ENCODE results near the gene GABARAP.
A peak's percentile ranks its signal among the peaks of the same experiment; 100 is the strongest.

GABARAP gene

GRCh38 chr17:7252176-7253043 is 10.2 kb upstream of the GABARAP start, which contains the start of gene ELP5 (continued):
- TF ChIP-seq, protein P1, sequence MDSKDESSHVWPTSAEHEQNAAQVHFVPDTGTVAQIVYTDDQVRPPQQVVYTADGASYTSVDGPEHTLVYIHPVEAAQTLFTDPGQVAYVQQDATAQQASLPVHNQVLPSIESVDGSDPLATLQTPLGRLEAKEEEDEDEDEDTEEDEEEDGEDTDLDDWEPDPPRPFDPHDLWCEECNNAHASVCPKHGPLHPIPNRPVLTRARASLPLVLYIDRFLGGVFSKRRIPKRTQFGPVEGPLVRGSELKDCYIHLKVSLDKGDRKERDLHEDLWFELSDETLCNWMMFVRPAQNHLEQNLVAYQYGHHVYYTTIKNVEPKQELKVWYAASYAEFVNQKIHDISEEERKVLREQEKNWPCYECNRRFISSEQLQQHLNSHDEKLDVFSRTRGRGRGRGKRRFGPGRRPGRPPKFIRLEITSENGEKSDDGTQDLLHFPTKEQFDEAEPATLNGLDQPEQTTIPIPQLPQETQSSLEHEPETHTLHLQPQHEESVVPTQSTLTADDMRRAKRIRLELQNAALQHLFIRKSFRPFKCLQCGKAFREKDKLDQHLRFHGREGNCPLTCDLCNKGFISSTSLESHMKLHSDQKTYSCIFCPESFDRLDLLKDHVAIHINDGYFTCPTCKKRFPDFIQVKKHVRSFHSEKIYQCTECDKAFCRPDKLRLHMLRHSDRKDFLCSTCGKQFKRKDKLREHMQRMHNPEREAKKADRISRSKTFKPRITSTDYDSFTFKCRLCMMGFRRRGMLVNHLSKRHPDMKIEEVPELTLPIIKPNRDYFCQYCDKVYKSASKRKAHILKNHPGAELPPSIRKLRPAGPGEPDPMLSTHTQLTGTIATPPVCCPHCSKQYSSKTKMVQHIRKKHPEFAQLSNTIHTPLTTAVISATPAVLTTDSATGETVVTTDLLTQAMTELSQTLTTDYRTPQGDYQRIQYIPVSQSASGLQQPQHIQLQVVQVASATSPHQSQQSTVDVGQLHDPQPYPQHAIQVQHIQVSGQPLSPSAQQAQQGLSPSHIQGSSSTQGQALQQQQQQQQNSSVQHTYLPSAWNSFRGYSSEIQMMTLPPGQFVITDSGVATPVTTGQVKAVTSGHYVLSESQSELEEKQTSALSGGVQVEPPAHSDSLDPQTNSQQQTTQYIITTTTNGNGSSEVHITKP (tag by site-specific recombination; IDR thresholded peaks at IDR 0.05), result peak; percentile 89
- TF ChIP-seq ZNF600 (tag by site-specific recombination; IDR thresholded peaks at IDR 0.05) (peak; percentile 97), ZNF48 (tag by site-specific recombination; IDR thresholded peaks at IDR 0.05) (no peak), ZNF501 (tag by site-specific recombination; IDR thresholded peaks at IDR 0.05) (peak; percentile 98), AEBP2 (tag by site-specific recombination; IDR thresholded peaks at IDR 0.05; ENCODE audit: borderline replicate concordance) (no peak), ZNF530 (tag by site-specific recombination; IDR thresholded peaks at IDR 0.05; ENCODE audit: low read depth) (no peak), ZNF211 (tag by site-specific recombination; IDR thresholded peaks at IDR 0.05; ENCODE audit: low read depth) (no peak), ZNF777 (tag by site-specific recombination; IDR thresholded peaks at IDR 0.05; ENCODE audit: borderline replicate concordance) (peak; percentile 71; the same call in 1 of the 2 replicates), ZNF221 (tag by site-specific recombination; IDR thresholded peaks at IDR 0.05; ENCODE audit: borderline replicate concordance) (no peak), GLI4 (tag by site-specific recombination; IDR thresholded peaks at IDR 0.05) (peak; percentile 81; the same call in 1 of the 2 replicates), ZSCAN16 (tag by site-specific recombination; IDR thresholded peaks at IDR 0.05) (no peak), ZNF19 (tag by site-specific recombination; IDR thresholded peaks at IDR 0.05; ENCODE audit: low read depth) (no peak), KLF7 (tag by site-specific recombination; IDR thresholded peaks at IDR 0.05; ENCODE audit: borderline replicate concordance) (peak; percentile 64; the same call in 1 of the 2 replicates), ZNF292 (tag by site-specific recombination; IDR thresholded peaks at IDR 0.05; ENCODE audit: borderline replicate concordance, low read depth) (no peak), WT1 (tag by site-specific recombination; IDR thresholded peaks at IDR 0.05) (peak; percentile 33), ZNF169 (tag by site-specific recombination; IDR thresholded peaks at IDR 0.05) (no peak), ZBTB20 (tag by site-specific recombination; IDR thresholded peaks at IDR 0.05) (peak; percentile 79; the same call in 1 of the 2 replicates), TCF7L2 (IDR thresholded peaks at IDR 0.05; ENCODE audit: borderline replicate concordance, low read depth, low read length) (no peak), CTCF (tag by site-specific recombination; IDR thresholded peaks at IDR 0.05) (peak; percentile 99), ZBTB21 (tag by site-specific recombination; IDR thresholded peaks at IDR 0.05) (peak; percentile 94), GFI1B (tag by site-specific recombination; IDR thresholded peaks at IDR 0.05) (no peak), GLIS1 (tag by site-specific recombination; IDR thresholded peaks at IDR 0.05) (peak; percentile 95), MEIS1 (CRISPR knock-in tag; IDR thresholded peaks at IDR 0.05; ENCODE audit: borderline replicate concordance) (no peak)
- TF ChIP-seq, protein P2, sequence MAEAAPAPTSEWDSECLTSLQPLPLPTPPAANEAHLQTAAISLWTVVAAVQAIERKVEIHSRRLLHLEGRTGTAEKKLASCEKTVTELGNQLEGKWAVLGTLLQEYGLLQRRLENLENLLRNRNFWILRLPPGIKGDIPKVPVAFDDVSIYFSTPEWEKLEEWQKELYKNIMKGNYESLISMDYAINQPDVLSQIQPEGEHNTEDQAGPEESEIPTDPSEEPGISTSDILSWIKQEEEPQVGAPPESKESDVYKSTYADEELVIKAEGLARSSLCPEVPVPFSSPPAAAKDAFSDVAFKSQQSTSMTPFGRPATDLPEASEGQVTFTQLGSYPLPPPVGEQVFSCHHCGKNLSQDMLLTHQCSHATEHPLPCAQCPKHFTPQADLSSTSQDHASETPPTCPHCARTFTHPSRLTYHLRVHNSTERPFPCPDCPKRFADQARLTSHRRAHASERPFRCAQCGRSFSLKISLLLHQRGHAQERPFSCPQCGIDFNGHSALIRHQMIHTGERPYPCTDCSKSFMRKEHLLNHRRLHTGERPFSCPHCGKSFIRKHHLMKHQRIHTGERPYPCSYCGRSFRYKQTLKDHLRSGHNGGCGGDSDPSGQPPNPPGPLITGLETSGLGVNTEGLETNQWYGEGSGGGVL (tag by site-specific recombination; IDR thresholded peaks at IDR 0.05), result peak; percentile 27; the same call in 1 of the 2 replicates
- TF ChIP-seq, protein P3, sequence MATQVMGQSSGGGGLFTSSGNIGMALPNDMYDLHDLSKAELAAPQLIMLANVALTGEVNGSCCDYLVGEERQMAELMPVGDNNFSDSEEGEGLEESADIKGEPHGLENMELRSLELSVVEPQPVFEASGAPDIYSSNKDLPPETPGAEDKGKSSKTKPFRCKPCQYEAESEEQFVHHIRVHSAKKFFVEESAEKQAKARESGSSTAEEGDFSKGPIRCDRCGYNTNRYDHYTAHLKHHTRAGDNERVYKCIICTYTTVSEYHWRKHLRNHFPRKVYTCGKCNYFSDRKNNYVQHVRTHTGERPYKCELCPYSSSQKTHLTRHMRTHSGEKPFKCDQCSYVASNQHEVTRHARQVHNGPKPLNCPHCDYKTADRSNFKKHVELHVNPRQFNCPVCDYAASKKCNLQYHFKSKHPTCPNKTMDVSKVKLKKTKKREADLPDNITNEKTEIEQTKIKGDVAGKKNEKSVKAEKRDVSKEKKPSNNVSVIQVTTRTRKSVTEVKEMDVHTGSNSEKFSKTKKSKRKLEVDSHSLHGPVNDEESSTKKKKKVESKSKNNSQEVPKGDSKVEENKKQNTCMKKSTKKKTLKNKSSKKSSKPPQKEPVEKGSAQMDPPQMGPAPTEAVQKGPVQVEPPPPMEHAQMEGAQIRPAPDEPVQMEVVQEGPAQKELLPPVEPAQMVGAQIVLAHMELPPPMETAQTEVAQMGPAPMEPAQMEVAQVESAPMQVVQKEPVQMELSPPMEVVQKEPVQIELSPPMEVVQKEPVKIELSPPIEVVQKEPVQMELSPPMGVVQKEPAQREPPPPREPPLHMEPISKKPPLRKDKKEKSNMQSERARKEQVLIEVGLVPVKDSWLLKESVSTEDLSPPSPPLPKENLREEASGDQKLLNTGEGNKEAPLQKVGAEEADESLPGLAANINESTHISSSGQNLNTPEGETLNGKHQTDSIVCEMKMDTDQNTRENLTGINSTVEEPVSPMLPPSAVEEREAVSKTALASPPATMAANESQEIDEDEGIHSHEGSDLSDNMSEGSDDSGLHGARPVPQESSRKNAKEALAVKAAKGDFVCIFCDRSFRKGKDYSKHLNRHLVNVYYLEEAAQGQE (tag by site-specific recombination; IDR thresholded peaks at IDR 0.05), result 0 out of 2 replicates have a peak, but pooled peaks have one; percentile 26
- TF ChIP-seq, protein P4, sequence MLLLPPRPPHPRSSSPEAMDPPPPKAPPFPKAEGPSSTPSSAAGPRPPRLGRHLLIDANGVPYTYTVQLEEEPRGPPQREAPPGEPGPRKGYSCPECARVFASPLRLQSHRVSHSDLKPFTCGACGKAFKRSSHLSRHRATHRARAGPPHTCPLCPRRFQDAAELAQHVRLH (tag by site-specific recombination; IDR thresholded peaks at IDR 0.05), result 0 out of 2 replicates have a peak, but pooled peaks have one; percentile 56
